HG03064 (cell line): ENCODE results near the gene OSBPL10.
"Not testable (repeated sequence)": the region's sequence is repeated elsewhere in the genome, so short reads cannot be mapped to it uniquely, and the experiment has no call there.

Source experiments
- ATAC-seq: cut with Tn5 transposase; IDR thresholded peaks from one replicate; pipeline ENCODE4 v1.9.1; 2021; ENCODE audit warnings: low read depth; ENCODE audit not compliant: unreplicated experiment

Gene OSBPL10

DNA sequence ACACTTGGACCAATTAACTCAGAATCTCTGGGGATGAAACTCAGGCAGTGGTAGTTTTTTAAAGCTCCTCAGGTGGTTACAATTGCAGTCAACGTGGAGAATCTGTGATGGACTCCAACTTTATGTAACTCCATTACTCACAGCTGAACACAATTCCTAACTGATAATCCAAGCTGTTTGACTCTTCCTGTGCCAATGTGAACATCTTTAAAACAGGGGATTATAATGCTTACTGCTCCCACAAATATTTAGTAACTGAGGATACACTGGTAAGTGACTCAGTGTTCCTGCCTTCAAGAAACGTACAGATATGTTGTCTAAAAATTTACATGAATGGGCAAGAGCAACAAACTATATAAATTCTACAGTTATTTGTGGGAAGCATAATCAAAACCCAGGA lies 85.6 kb downstream of the OSBPL10 start:
- ATAC-seq: no peak

DNA sequence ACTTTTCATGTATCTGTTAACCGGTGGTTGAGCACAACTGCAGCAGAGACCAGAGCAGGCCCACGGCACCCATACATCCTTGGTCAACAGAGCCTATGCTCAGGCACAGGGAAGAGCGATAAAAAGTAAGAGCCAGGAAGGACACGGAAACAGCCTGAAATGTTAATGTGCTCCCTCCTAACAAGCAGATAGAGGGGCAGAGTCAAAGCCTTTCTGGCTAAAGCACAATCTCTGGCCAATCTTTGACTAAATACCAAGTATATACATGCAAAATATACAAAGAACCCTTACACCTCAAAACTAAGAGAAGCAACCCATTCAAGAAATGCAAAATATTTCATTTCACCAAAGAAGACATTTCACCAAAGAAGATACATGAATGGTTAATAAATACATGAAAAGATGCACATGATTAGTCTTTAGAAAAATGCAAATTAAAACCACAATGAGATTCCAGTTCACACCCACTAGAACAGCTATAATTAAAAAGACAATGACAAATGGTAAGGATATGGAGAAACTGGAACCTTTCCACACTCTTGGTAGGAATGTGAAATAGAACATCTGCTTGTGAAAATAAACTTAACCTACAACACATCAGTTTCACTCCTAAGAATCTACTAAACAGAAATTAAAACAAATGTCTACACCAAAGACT lies 88.0 kb downstream of the OSBPL10 start:
- no peak for ATAC-seq

DNA sequence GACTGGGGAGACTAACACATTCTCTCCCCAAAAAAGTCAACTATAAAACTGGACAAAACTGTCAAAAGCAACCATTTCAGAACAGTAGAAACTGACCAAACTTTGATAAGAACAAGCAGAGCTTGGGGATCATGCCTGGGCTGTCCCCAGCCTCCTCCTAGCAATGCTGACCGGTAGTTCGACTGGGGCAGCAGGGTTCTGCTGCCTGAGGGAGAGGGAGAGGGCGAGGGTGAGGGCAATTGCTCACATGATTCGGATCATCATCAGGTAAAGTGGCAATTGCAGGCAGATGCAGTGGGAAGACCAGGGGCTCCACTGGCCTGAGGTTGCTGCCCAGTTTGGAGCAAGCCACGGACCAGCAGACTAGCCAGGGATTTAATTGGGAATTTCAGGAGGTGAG lies 88.6 kb downstream of the OSBPL10 start:
- no peak for ATAC-seq

DNA sequence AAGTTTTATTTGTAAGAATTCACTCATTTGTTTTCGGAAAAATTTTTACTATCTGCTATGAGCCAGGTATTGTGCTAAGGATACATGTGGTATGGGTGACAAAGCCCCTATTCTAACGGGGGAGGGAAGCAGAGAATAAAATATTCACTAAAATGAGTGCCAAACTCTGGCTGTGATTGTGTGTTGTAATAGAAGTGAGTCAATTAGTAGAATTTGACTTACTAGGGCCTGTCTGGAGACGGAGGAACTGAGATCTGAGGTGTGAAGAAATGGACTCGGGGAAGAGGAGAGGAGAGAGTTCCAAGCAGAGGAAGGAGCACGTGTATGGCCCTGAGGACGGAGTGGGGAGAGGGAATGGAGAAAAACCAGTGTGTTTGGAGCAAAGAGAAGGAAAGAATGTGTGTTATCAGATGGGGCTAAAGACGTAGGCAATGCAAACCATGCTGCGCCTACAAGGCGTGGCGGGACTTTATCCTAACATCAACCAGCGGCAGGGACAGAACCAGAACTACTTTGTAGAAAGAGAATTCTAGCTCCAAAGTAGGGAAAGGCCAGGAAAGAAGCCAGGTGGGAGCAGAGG lies 89.1 kb downstream of the OSBPL10 start:
- ATAC-seq: no peak

DNA sequence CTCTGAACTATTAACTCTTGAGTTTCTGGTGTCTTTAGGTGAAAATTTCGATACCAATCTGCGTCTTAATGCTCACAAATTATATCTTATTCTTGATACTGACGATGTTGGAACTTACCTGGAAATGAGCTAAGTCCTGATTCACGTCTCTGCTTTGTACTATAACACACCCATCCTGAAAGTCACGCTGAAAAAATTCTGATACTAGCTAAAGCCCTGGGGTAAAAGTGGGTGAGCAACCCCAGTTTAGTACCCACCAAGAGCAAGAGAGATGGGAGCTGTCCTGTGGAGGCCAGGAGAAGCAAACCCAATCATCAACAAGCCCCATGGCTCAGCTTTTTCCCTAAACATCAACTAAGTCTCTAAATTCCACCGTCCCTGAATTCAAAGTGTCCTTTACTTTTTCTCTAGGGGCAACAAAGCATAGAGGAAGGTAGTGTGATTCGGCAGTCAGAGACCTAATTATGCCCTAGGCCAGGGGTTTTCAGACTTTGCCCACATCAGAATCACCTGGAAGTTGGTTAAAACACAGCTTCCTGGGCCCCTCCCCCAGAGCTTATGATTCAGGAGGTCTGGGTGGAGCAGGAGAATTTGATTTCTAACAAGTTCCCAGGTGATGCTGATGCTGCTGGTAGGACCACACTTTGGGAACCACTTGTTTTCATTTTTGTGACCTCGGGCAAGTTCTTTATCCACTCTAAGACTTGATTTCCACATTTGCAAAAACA lies 90.2 kb downstream of the OSBPL10 start:
- ATAC-seq: no peak

DNA sequence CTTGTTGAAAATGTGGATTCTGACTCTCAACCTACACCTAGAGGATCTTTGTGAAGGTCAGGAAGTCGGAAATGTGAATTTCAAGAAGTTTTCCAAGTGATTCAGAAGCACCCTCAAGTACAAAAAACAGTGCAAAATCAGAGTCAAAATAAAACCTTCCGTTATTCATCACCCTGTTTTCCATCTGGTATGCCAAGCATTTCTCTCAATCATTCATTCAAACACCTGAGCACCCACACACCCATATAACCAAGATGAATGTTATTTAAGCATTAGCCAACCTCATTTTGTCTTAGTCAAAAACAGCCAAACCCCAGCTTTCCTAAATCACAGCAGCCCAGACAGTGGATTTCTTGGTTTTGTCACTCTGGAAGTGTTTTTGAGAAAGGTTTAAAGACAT lies 91.1 kb downstream of the OSBPL10 start:
- ATAC-seq: no peak

DNA sequence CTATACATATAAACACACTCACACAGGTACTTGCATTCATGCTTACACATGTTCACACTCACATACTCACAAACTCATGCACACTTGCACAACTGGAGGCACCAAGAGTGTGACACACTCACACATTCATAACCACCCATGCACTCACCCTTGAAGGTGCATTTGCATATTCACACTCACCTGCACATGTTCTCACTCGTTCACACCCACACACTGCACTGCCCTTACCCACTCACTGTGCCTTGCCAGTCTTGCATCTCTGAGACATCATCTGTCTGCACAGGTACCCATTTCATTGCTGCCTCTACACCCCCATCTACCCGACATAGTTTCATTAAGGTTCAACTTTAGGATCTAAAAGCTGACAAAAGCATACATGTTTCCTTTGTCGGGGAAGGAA lies 95.8 kb downstream of the OSBPL10 start:
- no peak for ATAC-seq

DNA sequence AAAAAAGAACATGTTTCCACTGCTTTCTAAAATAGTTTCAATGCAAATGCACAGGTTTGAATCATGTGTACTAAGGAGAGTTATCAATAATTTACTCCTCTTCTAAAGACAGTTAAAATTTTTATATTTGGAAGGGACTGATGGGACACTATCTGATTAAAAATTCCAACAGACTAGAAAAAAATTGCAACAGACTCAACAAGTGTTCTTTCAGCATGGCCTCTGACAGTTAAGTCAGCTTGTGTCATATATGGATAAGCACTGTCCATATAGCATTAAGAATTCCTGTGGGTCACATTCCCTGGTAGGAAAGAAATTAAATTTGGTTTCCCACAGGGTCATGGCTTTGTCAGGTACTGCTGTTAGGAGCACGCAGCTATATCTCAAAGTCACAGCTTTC lies 96.8 kb downstream of the OSBPL10 start:
- no peak for ATAC-seq

DNA sequence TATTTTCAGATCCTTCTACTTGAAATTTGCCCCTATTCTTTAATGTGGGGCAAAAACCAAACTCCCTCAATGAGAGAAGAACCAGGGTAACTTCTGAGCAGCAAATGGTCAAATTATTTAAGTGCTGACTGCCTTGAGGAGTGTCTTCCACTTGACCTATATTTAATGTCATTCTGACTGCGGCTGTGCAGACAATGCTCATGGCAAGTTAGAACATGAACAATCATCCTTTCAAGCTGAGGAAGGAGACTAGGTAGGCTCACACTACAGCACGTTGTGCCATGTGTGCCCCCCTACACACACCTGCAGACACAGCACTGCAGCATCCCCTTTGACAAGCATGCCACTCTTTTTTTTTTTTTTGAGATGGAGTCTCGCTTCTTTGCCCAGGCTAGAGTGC lies 98.2 kb downstream of the OSBPL10 start:
- no peak for ATAC-seq

DNA sequence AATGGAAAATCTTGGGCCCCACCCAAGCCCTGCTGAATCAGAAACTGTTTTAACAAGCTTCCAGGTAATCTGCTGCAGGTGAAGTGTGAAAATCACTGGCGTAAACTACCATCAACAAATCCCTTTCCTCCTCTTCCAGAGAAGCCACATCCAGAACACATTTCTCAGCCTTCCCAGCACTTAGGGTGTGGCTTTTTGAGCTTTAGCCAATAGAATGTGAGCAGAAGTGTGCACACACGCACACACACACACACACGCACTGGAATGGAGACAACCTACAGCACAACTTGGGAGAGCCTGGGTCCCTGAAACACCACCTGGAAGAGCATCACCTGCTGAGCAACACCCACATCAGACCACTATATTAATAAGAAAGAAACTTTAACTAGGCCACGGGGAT lies 98.6 kb downstream of the OSBPL10 start:
- ATAC-seq: no peak

DNA sequence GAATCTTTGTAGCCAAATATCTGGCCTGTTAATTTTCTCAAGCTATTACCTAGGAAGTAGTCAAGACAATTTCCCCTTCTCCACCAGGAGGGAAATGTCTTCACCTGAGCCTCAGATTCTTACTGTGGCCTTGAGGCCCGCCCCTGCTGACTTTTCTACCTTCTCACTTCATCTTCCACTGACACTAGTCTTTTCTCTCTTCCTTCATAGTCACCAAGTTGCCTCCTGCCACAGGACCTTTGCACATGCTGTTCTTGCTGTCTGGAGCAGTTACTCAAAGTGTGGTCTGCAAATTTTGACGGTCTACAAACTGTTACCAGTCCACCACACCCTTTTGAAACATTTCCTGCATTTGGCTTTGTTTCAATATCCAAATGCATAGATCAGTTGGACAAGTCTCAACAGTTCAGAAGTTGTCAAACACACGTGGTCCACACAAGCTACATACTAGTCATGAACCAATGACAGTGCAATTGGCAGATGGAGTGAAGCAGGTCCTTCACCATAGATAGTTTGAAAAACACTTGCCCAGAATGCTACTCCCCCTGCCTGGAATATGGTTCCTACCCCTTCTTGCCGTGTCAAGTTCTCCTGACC lies 100.5 kb downstream of the OSBPL10 start:
- no peak for ATAC-seq

DNA sequence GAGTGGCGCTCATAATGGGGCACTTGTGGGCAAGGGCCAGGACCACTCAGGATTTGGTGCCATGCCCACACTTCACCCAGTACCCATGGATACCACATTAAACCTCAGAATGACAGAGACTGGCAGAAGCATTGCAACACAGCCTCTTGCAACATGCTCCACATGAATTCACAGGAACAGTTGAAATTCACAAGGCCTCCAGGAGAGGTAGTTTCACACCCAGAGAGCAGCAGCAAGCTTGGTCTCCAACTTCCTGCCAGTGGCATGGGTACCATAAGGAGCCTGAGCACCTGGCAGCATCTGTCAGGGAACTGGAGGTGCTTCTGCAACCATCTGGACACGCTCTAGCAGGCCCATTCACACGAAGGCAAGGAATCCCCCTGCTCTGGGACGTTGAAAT lies 101.0 kb downstream of the OSBPL10 start:
- ATAC-seq: no peak

DNA sequence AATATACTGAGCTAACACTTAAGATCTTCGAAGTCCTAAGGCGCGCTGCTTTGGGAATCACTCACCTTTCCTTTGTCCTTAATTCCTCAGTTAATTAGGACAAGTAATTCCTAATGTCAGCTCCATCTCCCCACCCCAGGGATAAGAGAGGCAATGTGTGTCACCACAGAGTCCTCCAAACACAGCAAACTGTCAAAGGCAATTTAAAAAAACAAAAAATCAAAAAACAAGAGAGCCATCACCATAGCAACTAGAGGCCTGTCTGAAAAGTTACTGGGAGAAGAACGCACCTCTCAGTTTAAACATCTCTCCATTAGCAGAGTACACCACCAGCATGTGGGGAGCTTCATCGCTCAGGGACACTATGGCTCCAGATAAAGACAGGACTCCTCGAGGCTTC lies 101.7 kb downstream of the OSBPL10 start:
- ATAC-seq: no peak

DNA sequence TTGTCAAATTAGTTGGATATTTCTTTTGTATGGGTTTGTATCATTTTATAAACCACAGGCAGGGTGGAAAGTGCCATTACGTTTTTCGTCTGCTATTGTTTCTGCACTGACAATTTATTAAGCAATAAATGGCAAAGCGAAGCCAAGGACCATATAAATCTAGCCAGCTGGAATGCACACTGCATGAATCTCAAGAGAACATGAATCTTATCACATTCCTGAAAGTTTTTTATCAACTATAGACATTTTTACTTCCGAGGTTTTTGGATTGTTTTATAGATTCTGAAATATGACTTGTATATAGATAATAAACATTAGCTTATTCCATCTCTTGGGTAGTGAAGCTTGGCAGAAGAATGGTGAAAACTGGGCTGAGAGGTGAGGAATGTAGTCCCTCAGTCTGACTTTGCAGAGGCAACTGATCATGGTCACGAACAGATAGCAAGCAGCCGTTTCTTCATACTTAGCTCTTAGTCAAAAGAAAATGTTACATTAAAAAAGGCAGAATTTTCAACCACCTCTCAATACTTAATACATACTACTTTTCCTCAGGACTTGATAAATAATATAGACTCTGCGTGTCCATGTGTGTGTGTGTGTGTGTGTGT lies 102.7 kb downstream of the OSBPL10 start:
- ATAC-seq: no peak

DNA sequence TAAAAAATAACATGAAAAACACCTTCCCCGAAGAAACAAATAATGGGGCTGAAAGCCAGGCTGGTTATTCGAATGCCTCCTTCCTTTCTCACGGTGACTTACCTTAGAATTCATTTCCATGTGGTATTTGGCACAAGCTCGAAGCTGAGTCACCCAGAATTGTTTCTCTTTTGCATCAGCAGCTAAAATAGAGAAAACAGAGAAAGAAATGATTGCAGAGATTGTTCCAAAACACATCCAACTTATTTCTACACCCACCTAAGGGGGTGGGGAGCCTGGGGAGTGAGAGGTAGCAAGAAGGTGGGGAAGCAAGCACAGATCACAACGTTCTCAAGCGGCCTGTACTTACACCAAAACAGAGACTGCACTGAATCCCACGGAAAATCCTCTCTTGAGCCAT lies 104.7 kb downstream of the OSBPL10 start:
- no peak for ATAC-seq

DNA sequence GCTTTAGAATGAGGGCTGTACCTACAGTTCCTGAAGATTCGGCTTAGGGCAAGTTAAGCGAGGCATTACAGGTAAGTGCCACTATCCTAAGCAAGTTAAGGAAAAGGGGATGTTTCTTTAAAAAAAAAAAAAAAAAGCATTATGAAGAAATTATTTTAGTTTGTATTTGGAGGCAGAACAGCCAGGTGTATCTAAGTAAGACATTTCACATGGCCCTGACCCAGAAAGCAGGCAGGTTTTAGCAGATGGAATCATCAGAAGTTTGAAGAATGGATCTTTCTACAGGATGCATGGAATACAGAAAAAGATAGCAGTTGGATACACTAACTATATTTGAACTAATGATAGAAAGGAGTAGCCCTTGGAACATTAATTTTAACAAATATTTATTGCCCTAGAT lies 105.6 kb downstream of the OSBPL10 start:
- no peak for ATAC-seq

DNA sequence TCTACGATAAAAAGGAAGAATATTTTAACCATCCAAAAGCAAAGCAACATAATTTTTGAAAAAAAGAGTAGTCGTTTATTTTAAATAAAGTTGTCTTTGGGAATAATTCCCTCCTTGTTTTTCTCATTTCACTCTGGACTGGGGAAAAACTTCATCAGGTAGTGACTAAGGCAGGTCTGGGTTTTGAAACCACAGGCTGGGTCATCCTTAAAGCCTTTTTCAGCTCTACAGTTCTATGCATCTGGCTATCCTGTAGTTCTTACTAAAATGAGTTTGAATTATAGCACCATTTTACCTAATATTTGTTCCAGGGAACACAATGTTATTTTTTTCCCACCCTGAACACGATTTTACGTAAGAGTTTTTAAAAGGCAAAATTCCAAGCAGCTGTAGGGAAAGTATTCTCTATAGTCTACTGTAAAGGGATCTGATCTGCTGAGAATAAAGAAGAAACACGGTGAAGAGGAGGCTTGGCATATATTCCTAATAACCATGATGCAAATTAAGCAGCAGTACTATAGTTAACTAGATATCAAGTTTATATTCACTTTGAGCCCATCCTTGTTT lies 107.7 kb downstream of the OSBPL10 start:
- ATAC-seq: no peak

DNA sequence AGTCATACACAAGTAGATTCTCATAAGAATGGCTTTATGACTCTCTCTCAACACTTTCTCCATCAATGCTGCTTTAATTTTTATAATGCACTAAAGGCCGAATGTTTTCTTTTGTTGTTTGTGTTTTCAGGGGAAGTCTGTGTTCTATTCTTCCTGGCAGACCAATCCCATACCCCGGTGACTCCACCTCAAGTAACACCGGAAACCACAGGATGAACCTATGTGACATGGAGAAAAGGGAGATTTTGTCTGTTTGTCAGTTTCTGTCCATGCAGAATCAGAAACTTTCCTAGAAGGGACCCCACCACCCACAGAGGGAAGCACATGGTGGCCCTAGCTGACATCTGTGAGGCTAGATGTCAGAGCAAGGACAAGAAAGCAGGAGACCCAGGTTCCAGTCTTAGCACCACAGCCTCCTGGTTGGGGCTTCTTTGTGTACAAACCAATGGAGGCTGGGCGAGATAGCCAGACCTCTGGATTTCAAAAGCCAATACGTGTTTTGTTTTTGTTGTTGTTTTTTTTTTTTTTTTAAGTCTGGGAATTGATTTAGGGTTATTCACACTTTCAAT lies 109.0 kb downstream of the OSBPL10 start:
- ATAC-seq: no peak

DNA sequence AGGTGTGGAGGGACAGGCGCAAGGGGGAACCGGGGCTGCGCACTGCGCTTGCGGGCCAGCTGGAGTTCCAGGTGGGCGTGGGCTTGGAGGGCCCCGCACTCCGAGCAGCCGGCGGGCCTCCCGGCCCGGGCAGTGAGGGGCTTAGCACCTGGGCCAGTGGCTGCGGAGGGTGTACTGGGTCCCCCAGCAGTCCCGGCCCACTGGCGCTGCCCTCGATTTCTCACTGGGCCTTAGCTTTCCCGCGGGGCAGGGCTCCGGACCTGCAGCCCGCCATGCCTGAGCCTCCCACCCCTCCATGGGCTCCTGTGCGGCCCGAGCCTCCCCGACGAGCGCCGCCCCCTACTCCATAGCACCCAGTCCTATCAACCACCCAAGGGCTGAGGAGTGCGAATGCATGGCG lies 111.0 kb downstream of the OSBPL10 start:
- ATAC-seq: not testable (repeated sequence)

DNA sequence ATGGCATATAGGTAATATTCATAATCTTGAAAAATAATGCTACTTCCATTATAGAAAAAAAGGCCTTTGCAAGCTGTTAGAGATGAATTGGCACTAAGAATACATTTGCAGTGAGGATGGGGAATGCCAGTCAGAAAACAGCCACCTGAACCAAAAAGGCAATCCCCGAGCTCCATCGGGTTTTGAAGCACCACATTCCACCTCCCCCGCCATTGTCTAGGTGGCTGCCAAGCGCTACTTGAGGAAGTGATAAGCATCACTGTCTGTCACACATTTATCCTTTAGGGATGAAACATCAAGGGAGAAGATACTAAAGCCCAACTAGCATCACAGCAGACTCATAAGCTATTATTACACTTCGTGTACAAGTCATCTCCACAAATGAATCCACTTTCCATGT lies 112.8 kb downstream of the OSBPL10 start:
- ATAC-seq: no peak
